ENCODE results near the gene ACP7.

DNA sequence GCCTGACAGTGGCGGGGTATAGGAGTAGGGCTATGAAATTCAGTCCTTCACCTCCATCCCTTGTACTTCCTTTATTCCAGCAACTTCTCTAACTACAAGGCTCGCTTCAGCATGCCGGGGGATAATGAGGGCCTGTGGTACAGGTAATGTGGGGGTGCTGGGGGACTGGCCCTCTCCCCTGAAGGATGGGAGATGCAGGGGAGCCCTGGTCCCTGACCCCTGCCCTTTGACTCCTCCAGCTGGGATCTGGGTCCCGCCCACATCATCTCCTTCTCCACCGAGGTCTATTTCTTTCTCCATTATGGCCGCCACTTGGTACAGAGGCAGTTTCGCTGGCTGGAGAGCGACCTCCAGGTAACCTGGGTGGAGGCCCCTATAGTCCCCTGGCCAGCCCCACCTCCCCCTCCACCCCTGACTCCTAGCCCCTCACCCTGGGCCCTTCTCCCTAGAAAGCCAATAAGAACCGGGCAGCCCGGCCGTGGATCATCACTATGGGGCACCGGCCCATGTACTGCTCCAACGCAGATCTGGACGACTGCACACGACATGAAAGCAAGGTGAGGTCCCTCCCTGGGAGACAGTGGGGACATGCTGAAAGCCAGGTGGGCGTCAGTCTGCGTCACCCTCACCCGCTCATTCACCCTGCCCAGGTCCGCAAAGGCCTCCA, 16.5 kb downstream of the ACP7 start:
- TF ChIP-seq EZH2 (IDR thresholded peaks at IDR 0.05; ENCODE audit: insufficient read depth, poor library complexity, severe bottlenecking) (no peak), EZH2phosphoT487 (IDR thresholded peaks at IDR 0.05; ENCODE audit: insufficient read depth, low read depth) (no peak)

All from GM23248 (cell line).